Spinal cord (tissue), 10 donors: ENCODE data around the gene RNU6-7. TPM values are rescaled to one million over a fixed set of nuclear protein-coding genes. Genes with fewer than 3 reads are reported as not detected.

Experiments used
- DNase-seq, 6 donors: peaks; one replicate each; pipeline versions ENCODE4 v3.0.0 to v3.0.0-alpha.2; 2013 to 2015; ENCODE audit warnings: low spot score in 6 of 6, low read depth in 4 of 6
- H3K27ac ChIP-seq: one replicate; pipeline ENCODE4 v1.5.1; 2013; ENCODE audit warnings: low read depth, low read length, control low read depth
- H3K27me3 ChIP-seq: one replicate; pipeline ENCODE4 v1.6.1; 2013; ENCODE audit warnings: low read length; ENCODE audit not compliant: control insufficient read depth, insufficient read depth
- H3K36me3 ChIP-seq: one replicate; pipeline ENCODE4 v1.6.1; 2013; ENCODE audit warnings: low read length; ENCODE audit not compliant: control insufficient read depth, insufficient read depth
- H3K4me1 ChIP-seq: one replicate; pipeline ENCODE4 v1.6.1; 2013; ENCODE audit warnings: low read length; ENCODE audit not compliant: control insufficient read depth, insufficient read depth
- H3K4me3 ChIP-seq: one replicate; pipeline ENCODE4 v1.5.1; 2013; ENCODE audit warnings: low read depth, low read length, control low read depth
- H3K9me3 ChIP-seq: one replicate; pipeline ENCODE4 v1.6.1; 2013; ENCODE audit warnings: low read length; ENCODE audit not compliant: control insufficient read depth, insufficient read depth
- WGBS: methylation state at CpG from one replicate; pipeline ENCODE4 v1.1.5; 2013; ENCODE audit warnings: missing lambda C conversion rate; ENCODE audit not compliant: insufficient coverage; 5-methylcytosine and 5-hydroxymethylcytosine counted together
- polyA plus RNA-seq, 2 donors: library from polyadenylated mRNA; unstranded; fragments of 120-200 nt; gene quantifications; one replicate each; pipeline ENCODE4 v1.2.1, GENCODE V29; 2013; ENCODE audit not compliant: insufficient read length in 2 of 2
- total RNA-seq, 2 donors: library from RNA; depleted of rRNA in 1 of 2; stranded (reverse); fragments of 120-200 nt in 1 of 2; fragments of >200 nt in 1 of 2; gene quantifications; one replicate each; pipeline versions ENCODE4 v1.2.3 to v1.2.4, GENCODE V29; 2013 to 2014
- donor health status: healthy.

The RNU6-7 gene
- total and polyA plus RNA-seq, 4 donors = not detected

DNA sequence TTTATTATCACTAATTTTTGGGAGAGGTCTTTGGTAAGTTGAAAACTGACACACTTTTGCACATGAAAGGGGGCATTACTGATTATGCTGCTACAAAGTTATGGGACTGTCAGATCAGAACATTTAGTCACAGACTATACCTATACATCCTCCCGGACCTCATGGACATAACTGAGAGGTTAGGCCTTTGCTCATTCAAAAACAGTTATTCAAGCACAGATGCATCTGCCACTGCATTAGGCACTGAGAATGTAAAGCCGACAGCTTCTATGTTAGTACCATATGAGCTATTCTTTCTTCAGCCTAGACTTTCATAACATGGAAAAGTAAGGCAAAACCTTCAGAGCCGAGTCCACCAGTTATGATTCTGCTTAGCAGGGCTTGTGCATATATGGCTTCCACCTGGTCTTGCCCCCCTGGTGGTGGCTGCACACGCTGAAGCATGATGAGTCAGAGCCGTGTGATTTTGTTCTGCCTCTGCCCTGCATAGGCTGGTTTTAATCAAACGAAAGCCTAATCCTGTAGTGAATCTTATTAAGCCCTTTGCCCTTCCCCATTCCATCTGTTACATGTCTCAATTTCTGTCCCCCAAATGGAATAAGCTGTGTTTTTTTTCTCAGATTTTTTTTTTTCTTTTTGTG, 23.0 kb downstream of the RNU6-7 start:
- Histone ChIP-seq H3K9me3 (no peaks in the 10 kb centered on the region), H3K4me1 (no peaks in the 10 kb centered on the region), H3K36me3 (no peaks in the 10 kb centered on the region), H3K27me3 (no peaks in the 10 kb centered on the region), H3K4me3 (no peak overlapping the region), H3K27ac (no peak overlapping the region)
- DNase-seq = peak in 2 of 6 donors; percentile 9 to 32
- 59% methylated on average over 4 of the region's 6 CpGs for WGBS

- no peak for DNase-seq
- no CpG with 5 or more reads among the region's 1 CpG for WGBS
- Histone ChIP-seq H3K27me3 (no peaks in the 10 kb centered on the region), H3K36me3 (no peaks in the 10 kb centered on the region), H3K9me3 (no peaks in the 10 kb centered on the region), H3K4me1 (no peaks in the 10 kb centered on the region), H3K27ac (no peak overlapping the region), H3K4me3 (no peak overlapping the region)
These were observed 23.6 kb downstream of the RNU6-7 start for GRCh38 chr14:32225378-32225920.

- Histone ChIP-seq H3K36me3 (no peaks in the 10 kb centered on the region), H3K27me3 (no peaks in the 10 kb centered on the region), H3K27ac (no peak overlapping the region), H3K4me3 (no peak overlapping the region), H3K4me1 (no peaks in the 10 kb centered on the region), H3K9me3 (no peaks in the 10 kb centered on the region)
- no peak for DNase-seq
- no CpG with 5 or more reads among the region's 1 CpG for WGBS
These were observed 24.2 kb downstream of the RNU6-7 start for GRCh38 chr14:32226056-32226455.

- Histone ChIP-seq H3K4me1 (no peaks in the 10 kb centered on the region), H3K4me3 (no peak overlapping the region), H3K27ac (no peak overlapping the region), H3K9me3 (no peaks in the 10 kb centered on the region), H3K27me3 (no peaks in the 10 kb centered on the region), H3K36me3 (no peaks in the 10 kb centered on the region)
- DNase-seq = peak in 1 of 6 donors; percentile 14
- 75% methylated on average over 2 of the region's 3 CpGs for WGBS
These were observed 28.3 kb downstream of the RNU6-7 start for GRCh38 chr14:32230181-32230580.

DNA sequence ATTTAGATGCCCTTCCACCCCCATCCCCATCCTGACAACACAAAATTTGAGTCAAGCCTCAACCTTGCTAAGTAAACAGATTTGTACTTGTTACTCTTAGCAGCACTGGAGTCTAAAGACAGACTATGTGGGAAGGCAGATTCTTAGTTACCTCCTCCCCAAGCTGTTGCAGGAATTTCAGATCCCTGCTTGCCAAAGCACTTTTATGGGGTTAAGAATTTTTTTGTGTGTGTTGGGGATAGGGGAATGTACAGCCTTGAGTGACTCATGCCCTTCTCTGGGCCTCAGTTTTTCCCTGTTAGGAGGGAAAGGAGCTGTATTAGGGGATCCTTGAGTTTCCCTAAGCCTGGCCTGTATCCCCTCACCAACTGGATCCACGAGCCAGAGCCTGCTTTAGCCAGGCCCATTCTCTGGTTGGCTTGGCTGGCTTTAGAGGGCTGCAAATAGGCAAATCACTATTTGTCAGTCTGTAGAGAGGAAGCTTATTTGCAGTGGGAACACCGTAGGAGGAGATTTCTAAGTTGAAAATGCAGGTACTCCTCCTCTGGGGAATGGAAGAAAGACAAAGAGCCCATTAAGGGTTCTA, 28.9 kb downstream of the RNU6-7 start:
- Histone ChIP-seq H3K9me3 (no peaks in the 10 kb centered on the region), H3K36me3 (no peaks in the 10 kb centered on the region), H3K4me1 (no peaks in the 10 kb centered on the region), H3K27ac (no peak overlapping the region), H3K27me3 (no peaks in the 10 kb centered on the region), H3K4me3 (no peak overlapping the region)
- DNase-seq = no peak
- 75% methylated on average over 1 of the region's 2 CpGs for WGBS

DNA sequence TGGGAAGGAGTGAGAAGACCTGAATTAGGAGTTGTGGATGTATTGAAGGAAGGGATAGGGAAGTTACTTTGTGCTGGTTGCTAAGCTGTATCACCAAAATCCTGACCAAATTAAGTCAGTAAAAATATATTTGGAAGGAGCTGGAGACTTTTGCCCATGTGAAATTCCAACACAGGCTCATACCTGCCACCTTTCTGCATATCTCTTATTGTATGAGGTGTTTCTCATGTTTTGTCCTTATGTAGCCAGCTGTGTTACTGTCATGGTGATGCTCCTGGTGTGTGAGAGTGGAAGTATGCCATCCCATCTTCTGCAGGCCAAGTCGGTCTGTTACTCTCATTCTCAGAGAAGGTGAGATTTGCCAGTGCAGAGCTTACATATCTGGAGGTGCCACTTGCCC, 30.6 kb downstream of the RNU6-7 start:
- Histone ChIP-seq H3K27me3 (no peaks in the 10 kb centered on the region), H3K4me1 (no peaks in the 10 kb centered on the region), H3K4me3 (no peak overlapping the region), H3K9me3 (no peaks in the 10 kb centered on the region), H3K27ac (no peak overlapping the region), H3K36me3 (no peaks in the 10 kb centered on the region)
- 100% methylated on average over 1 of the region's 1 CpG for WGBS
- no peak for DNase-seq

GRCh38 chr14:32233260-32233659, 31.4 kb downstream of the RNU6-7 start:
- H3K4me3 ChIP-seq = no peak overlapping the region
- H3K9me3 ChIP-seq = no peaks in the 10 kb centered on the region
- DNase-seq = no peak
- no CpG with 5 or more reads among the region's 1 CpG for WGBS
- no peaks in the 10 kb centered on the region for H3K27me3 ChIP-seq
- no peak overlapping the region for H3K27ac ChIP-seq
- no peaks in the 10 kb centered on the region for H3K36me3 ChIP-seq
- H3K4me1 ChIP-seq = no peaks in the 10 kb centered on the region

GRCh38 chr14:32244404-32244803, 42.6 kb downstream of the RNU6-7 start:
- no peaks in the 10 kb centered on the region for H3K27me3 ChIP-seq
- H3K4me3 ChIP-seq = no peak overlapping the region
- H3K9me3 ChIP-seq = no peaks in the 10 kb centered on the region
- no peak overlapping the region for H3K27ac ChIP-seq
- DNase-seq = no peak
- no peaks in the 10 kb centered on the region for H3K36me3 ChIP-seq
- no peaks in the 10 kb centered on the region for H3K4me1 ChIP-seq

- Histone ChIP-seq H3K4me3 (no peak overlapping the region), H3K27me3 (no peaks in the 10 kb centered on the region), H3K36me3 (no peaks in the 10 kb centered on the region), H3K27ac (no peak overlapping the region), H3K9me3 (no peaks in the 10 kb centered on the region), H3K4me1 (peaks cover 3% of the 10 kb centered on the region)
- 83% methylated on average over 4 of the region's 5 CpGs for WGBS
- no peak for DNase-seq
These were observed 44.9 kb downstream of the RNU6-7 start for GRCh38 chr14:32246751-32247150.

GRCh38 chr14:32249371-32249770, 47.5 kb downstream of the RNU6-7 start:
- Histone ChIP-seq H3K36me3 (no peaks in the 10 kb centered on the region), H3K27me3 (no peaks in the 10 kb centered on the region), H3K9me3 (no peaks in the 10 kb centered on the region), H3K27ac (no peak overlapping the region), H3K4me1 (peaks cover 3% of the 10 kb centered on the region), H3K4me3 (no peak overlapping the region)
- WGBS = 76% methylated on average over 3 of the region's 5 CpGs
- DNase-seq = no peak
